IMR-90 (cell line): Measurements from ENCODE around the gene KBTBD13. TPM values are rescaled to one million over a fixed set of nuclear protein-coding genes. Genes with fewer than 3 reads are reported as not detected.

Experiments
- ATAC-seq: fragments of 200-7000 bp; cut with Tn5 transposase; 2 replicates; pipeline ENCODE4 v1.9.1; 2020; ENCODE audit warnings: low read depth, mild to moderate bottlenecking, moderate library complexity
- BruUV-seq: library from RNA; stranded (reverse); fragments of 400-500 nt; replicated peaks from 2 replicates; lab custom pipeline; 2021; lab: Mats Ljungman, UMichigan
- CTCF ChIA-PET: fragments of 300-600 bp; formaldehyde crosslinking; extraction: SDS; loops from one replicate; lab custom pipeline; 2021; ENCODE audit warnings: antibody characterized with exemption; lab: Yijun Ruan, JAX
- POLR2A ChIA-PET: fragments of 300-600 bp; sonication (Branson Sonifier 250); formaldehyde crosslinking; loops from one replicate; lab custom pipeline; 2022; ENCODE audit warnings: antibody characterized with exemption; ENCODE audit not compliant: unreplicated experiment; lab: Charles Lee
- DNase-seq: peaks from one replicate; pipeline ENCODE4 v3.0.0; 2013
- H2AFZ ChIP-seq: replicated peaks from 2 replicates; pipeline ENCODE3; 2013; ENCODE audit warnings: low read length, mild to moderate bottlenecking; ENCODE audit not compliant: poor library complexity
- H2AK5ac ChIP-seq: 2 replicates; pipeline ENCODE4 v1.6.1; 2013; ENCODE audit warnings: low read depth, low read length, inconsistent platforms
- H2AK9ac ChIP-seq: replicated peaks from 2 replicates; pipeline ENCODE3; 2013; ENCODE audit warnings: mild to moderate bottlenecking, low read depth, low read length, moderate library complexity; ENCODE audit not compliant: poor library complexity
- H2BK120ac ChIP-seq: 2 replicates; pipeline ENCODE4 v1.6.1; 2013; ENCODE audit warnings: low read depth, low read length, inconsistent platforms
- H2BK15ac ChIP-seq: 3 replicates; pipeline ENCODE4 v1.6.1; 2013; ENCODE audit warnings: low read depth, low read length, inconsistent platforms
- H2BK20ac ChIP-seq: 2 replicates; pipeline ENCODE4 v1.6.1; 2013; ENCODE audit warnings: low read depth, mild to moderate bottlenecking, inconsistent platforms, low read length, moderate library complexity
- H2BK5ac ChIP-seq: 2 replicates; pipeline ENCODE4 v1.6.1; 2013; ENCODE audit warnings: mild to moderate bottlenecking, low read depth, low read length, inconsistent platforms; ENCODE audit not compliant: poor library complexity, severe bottlenecking
- H3K14ac ChIP-seq: replicated peaks from 2 replicates; pipeline ENCODE4 v1.6.1; 2013; ENCODE audit warnings: low read depth, low read length, inconsistent platforms
- H3K18ac ChIP-seq: 2 replicates; pipeline ENCODE4 v1.6.1; 2013; ENCODE audit warnings: low read depth, low read length, control low read depth
- H3K23ac ChIP-seq: 2 replicates; pipeline ENCODE4 v1.6.1; 2013; ENCODE audit warnings: low read depth, low read length, inconsistent platforms
- H3K27ac ChIP-seq: 2 replicates; pipeline ENCODE4 v1.5.1; 2013; ENCODE audit warnings: mild to moderate bottlenecking, control low read depth, low read length; ENCODE audit not compliant: insufficient read depth
- H3K27me3 ChIP-seq: 2 replicates; pipeline ENCODE4 v1.6.1; 2013; ENCODE audit warnings: low read length; ENCODE audit not compliant: control insufficient read depth, insufficient read depth
- H3K36me3 ChIP-seq: 2 replicates; pipeline ENCODE4 v1.6.1; 2013; ENCODE audit warnings: low read length, mixed read lengths; ENCODE audit not compliant: control insufficient read depth, insufficient read depth
- H3K4ac ChIP-seq: 2 replicates; pipeline ENCODE4 v1.6.1; 2013; ENCODE audit warnings: low read depth, low read length, inconsistent platforms
- H3K4me1 ChIP-seq: 2 replicates; pipeline ENCODE4 v1.6.1; 2013; ENCODE audit warnings: low read length, mixed read lengths; ENCODE audit not compliant: control insufficient read depth, insufficient read depth
- H3K4me2 ChIP-seq: 2 replicates; pipeline ENCODE4 v1.6.1; 2013; ENCODE audit warnings: low read depth, mild to moderate bottlenecking, control low read depth, low read length, moderate library complexity
- H3K4me3 ChIP-seq: 2 replicates; pipeline ENCODE4 v1.5.1; 2013; ENCODE audit warnings: low read depth, mild to moderate bottlenecking, control low read depth, low read length, moderate library complexity; ENCODE audit not compliant: insufficient read depth
- H3K56ac ChIP-seq: 2 replicates; pipeline ENCODE4 v1.6.1; 2013; ENCODE audit warnings: low read length, inconsistent platforms; ENCODE audit not compliant: insufficient read depth; ENCODE audit errors: extremely low read depth
- H3K79me1 ChIP-seq, 2 experiments: 2 replicates each; pipeline ENCODE4 v1.6.1; 2013; ENCODE audit warnings: low read length in 2 of 2, inconsistent platforms in 1 of 2, low read depth in 1 of 2
- H3K9ac ChIP-seq: 2 replicates; pipeline ENCODE4 v1.6.1; 2013; ENCODE audit warnings: low read depth, low read length, control low read depth
- H3K9me1 ChIP-seq: 2 replicates; pipeline ENCODE4 v1.6.1; 2013; ENCODE audit warnings: low read length, inconsistent platforms; ENCODE audit not compliant: insufficient read depth
- H3K9me3 ChIP-seq: 2 replicates; pipeline ENCODE4 v1.6.1; 2013; ENCODE audit warnings: low read length; ENCODE audit not compliant: control insufficient read depth, insufficient read depth
- H4K20me1 ChIP-seq: 2 replicates; pipeline ENCODE4 v1.6.1; 2013; ENCODE audit warnings: low read length, inconsistent platforms; ENCODE audit not compliant: insufficient read depth
- H4K5ac ChIP-seq: 2 replicates; pipeline ENCODE4 v1.6.1; 2013; ENCODE audit warnings: mild to moderate bottlenecking, low read depth, low read length, control low read depth
- H4K8ac ChIP-seq, 2 experiments: 2 replicates each; pipeline ENCODE4 v1.6.1; 2013; ENCODE audit warnings: low read depth in 2 of 2, low read length in 2 of 2, control low read depth in 1 of 2, inconsistent platforms in 1 of 2
- H4K91ac ChIP-seq: 2 replicates; pipeline ENCODE4 v1.6.1; 2013; ENCODE audit warnings: low read depth, low read length, inconsistent platforms; ENCODE audit not compliant: insufficient read depth
- CEBPB ChIP-seq: IDR thresholded peaks from 2 replicates; pipeline ENCODE4 v1.6.1; 2012; ENCODE audit warnings: low read depth, low read length, improper control_type of control experiment
- CTCF ChIP-seq: conservative IDR thresholded peaks from 2 replicates; pipeline ENCODE4 v1.5.1; 2012; ENCODE audit warnings: mild to moderate bottlenecking, low read depth, low read length, improper control_type of control experiment
- WGBS, 2 experiments: methylation state at CpG; one replicate each; pipeline versions ENCODE4 v1.1.5 to v1.1.7; 2013; ENCODE audit warnings: missing lambda C conversion rate in 2 of 2; ENCODE audit not compliant: insufficient read length in 1 of 2; ENCODE audit errors: extremely low coverage in 2 of 2; 5-methylcytosine and 5-hydroxymethylcytosine counted together
- dilution Hi-C: fragments of 300-500 bp; cut with HindIII; formaldehyde crosslinking; loops from one replicate; pipeline ENCODE4 v1.14.3; 2018; ENCODE audit warnings: low sequenced_read_pairs; ENCODE audit not compliant: unreplicated experiment
- in situ Hi-C: fragments of 300-500 bp; cut with MboI; formaldehyde crosslinking; loops from 3 replicates; pipeline ENCODE4 v1.14.3; 2019; ENCODE audit warnings: low sequenced_read_pairs, inconsistent platforms, mixed read lengths
- intact Hi-C: fragments of 100-400 bp; cut with micrococcal nuclease; formaldehyde crosslinking; loops from 2 replicates; pipeline ENCODE4 v1.10.0; 2022
- polyA plus RNA-seq, 3 experiments: library from polyadenylated mRNA; depleted of rRNA; stranded (reverse); fragments of >200 nt; gene quantifications; 2 replicates each; pipeline ENCODE4 v1.2.3, GENCODE V29; 2012; ENCODE audit warnings: low replicate concordance in 1 of 3
- total RNA-seq: library from RNA; depleted of rRNA; stranded (reverse); fragments of >200 nt; gene quantifications from 2 replicates; pipeline ENCODE4 v1.2.3, GENCODE V29; 2012

Gene KBTBD13
- total and polyA plus RNA-seq, 2 of the 4 experiments (the other 2 are of a cell fraction): not detected

GRCh38 chr15:65055201-65055870, 21.2 kb upstream of the KBTBD13 start:
- Histone ChIP-seq H3K4me1 (peaks cover 16% of the 10 kb centered on the region), H3K56ac (no peak overlapping the region), H3K18ac (no peak overlapping the region), H2AK5ac (peak overlapping the region; percentile 63; the same call in 1 of the 2 replicates), H3K4me3 (no peak overlapping the region), H2AK9ac (peak overlapping the region; percentile 1), H4K8ac (no peak overlapping the region), H2BK5ac (no peak overlapping the region), H3K4me2 (no peak overlapping the region), H2BK15ac (no peak overlapping the region), H4K91ac (peak overlapping the region; percentile 53; the same call in 1 of the 2 replicates), H3K9me3 (peaks cover 2% of the 10 kb centered on the region; the same call in 1 of the 2 replicates), H4K5ac (no peak overlapping the region), H3K9me1 (peaks cover 18% of the 10 kb centered on the region), H3K9ac (no peak overlapping the region), H3K36me3 (no peaks in the 10 kb centered on the region), H4K20me1 (no peaks in the 10 kb centered on the region), H3K27me3 (peaks cover 4% of the 10 kb centered on the region), H3K23ac (no peak overlapping the region), H3K79me1 (no peaks in the 10 kb centered on the region), H2AFZ (peak overlapping the region; percentile 44), H3K14ac (0 out of 2 replicates have a peak overlapping the region, but pooled peaks have one; percentile 46), H3K27ac (no peak overlapping the region), H3K4ac (peak overlapping the region; percentile 15; the same call in 1 of the 2 replicates), H2BK20ac (no peak overlapping the region), H2BK120ac (peak overlapping the region; percentile 21; the same call in 1 of the 2 replicates)
- intact Hi-C loops (loop anchor here (2.0 kb wide), 1 partner anchor 127 kb away; no protein-coding TSS in a partner anchor), in situ Hi-C loops (no loop called here), dilution Hi-C loops (no loop called here)
- DNase-seq (peak; percentile 45), ATAC-seq (no peak)
- WGBS, 2 experiments: 100% methylated on average over 1 of the region's 6 CpGs; no CpG with 5 or more reads in 1 of the 2 experiments
- TF ChIP-seq CTCF (no peak), CEBPB (0 out of 2 replicates have a peak, but pooled peaks have one; percentile 11)
- BruUV-seq: no TSS peak
- ChIA-PET POLR2A (no interaction called here), CTCF (interaction anchor here (0.6 to 4.9 kb wide), 5 partner anchors 21 to 47 kb away, joined by 3 to 74 read pairs (median 9); no protein-coding TSS in a partner anchor)
